HG03025 (cell line): ENCODE measurements around the gene MKRN3.

Experiments
- ATAC-seq: cut with Tn5 transposase; IDR thresholded peaks from one replicate; pipeline ENCODE4 v1.9.1; 2021; ENCODE audit warnings: mild to moderate bottlenecking, moderate library complexity; ENCODE audit not compliant: unreplicated experiment, low FRiP score

Gene MKRN3

GRCh38 chr15:23565395-23566070 lies at the start of gene MKRN3:
Gene MKRN3, plus strand, starts transcription at chr15:23565674. Its CDS starts 109 bp downstream, at chr15:23565783.
- ATAC-seq: no peak

GRCh38 chr15:23516866-23517265 lies 48.6 kb upstream of the MKRN3 start:
- no peak for ATAC-seq

GRCh38 chr15:23518104-23518503 lies 47.4 kb upstream of the MKRN3 start:
- ATAC-seq: no peak

- no peak for ATAC-seq
Measured at GRCh38 chr15:23524816-23525215, 40.7 kb upstream of the MKRN3 start.

GRCh38 chr15:23529891-23530290 lies 35.6 kb upstream of the MKRN3 start:
- ATAC-seq: no peak

GRCh38 chr15:23532024-23532423 lies 33.5 kb upstream of the MKRN3 start:
- ATAC-seq: no peak

GRCh38 chr15:23536659-23537058 lies 28.8 kb upstream of the MKRN3 start:
- no peak for ATAC-seq

GRCh38 chr15:23538648-23539047 lies 26.8 kb upstream of the MKRN3 start:
- no peak for ATAC-seq

- ATAC-seq: no peak
Measured at GRCh38 chr15:23539892-23540291, 25.6 kb upstream of the MKRN3 start.

GRCh38 chr15:23546158-23546557 lies 19.3 kb upstream of the MKRN3 start:
- ATAC-seq: no peak

GRCh38 chr15:23548071-23548470 lies 17.4 kb upstream of the MKRN3 start:
- no peak for ATAC-seq

GRCh38 chr15:23561914-23562313 lies 3.6 kb upstream of the MKRN3 start:
- ATAC-seq: no peak

GRCh38 chr15:23564821-23565394 lies 566 bp upstream of the MKRN3 start:
- no peak for ATAC-seq

GRCh38 chr15:23566071-23566554 lies 639 bp downstream of the MKRN3 start:
- no peak for ATAC-seq

- no peak for ATAC-seq
Measured at GRCh38 chr15:23566651-23567050, 1.2 kb downstream of the MKRN3 start.

- no peak for ATAC-seq
Measured at GRCh38 chr15:23567921-23568320, 2.4 kb downstream of the MKRN3 start.

GRCh38 chr15:23569151-23569925 lies 3.9 kb downstream of the MKRN3 start:
- no peak for ATAC-seq

- ATAC-seq: no peak
Measured at GRCh38 chr15:23570486-23570885, 5.0 kb downstream of the MKRN3 start.

- no peak for ATAC-seq
Measured at GRCh38 chr15:23572844-23573243, 7.4 kb downstream of the MKRN3 start.

- no peak for ATAC-seq
Measured at GRCh38 chr15:23574742-23575141, 9.3 kb downstream of the MKRN3 start.

- no peak for ATAC-seq
Measured at GRCh38 chr15:23576061-23576460, 10.6 kb downstream of the MKRN3 start.
